GM23338 (cell line): Measurements from ENCODE around the gene RPL36A. TPM values are rescaled to one million over a fixed set of nuclear protein-coding genes. Genes with fewer than 3 reads are reported as not detected.
A peak's percentile ranks its signal among the peaks of the same experiment; 100 is the strongest.

Source experiments
- ATAC-seq: fragments of 200-7000 bp; cut with Tn5 transposase; 3 replicates; pipeline ENCODE4 v1.9.1; 2020
- DNase-seq: peaks from one replicate; pipeline ENCODE4 v3.0.0-alpha.2; 2015; ENCODE audit warnings: low spot score
- H2AFZ ChIP-seq: fragments of 200-600 bp; sonication (generic); 2 replicates; pipeline ENCODE4 v1.8.0; 2016; ENCODE audit warnings: antibody characterized with exemption, mild to moderate bottlenecking, moderate library complexity
- H3F3A ChIP-seq: fragments of 200-600 bp; sonication (generic); replicated peaks from 2 replicates; pipeline ENCODE4 v1.8.0; 2017; ENCODE audit warnings: antibody characterized with exemption, mixed run types, low read depth
- H3K27ac ChIP-seq: fragments of 200-600 bp; sonication (generic); 2 replicates; pipeline ENCODE4 v1.6.1; 2016; ENCODE audit warnings: low read depth
- H3K27me3 ChIP-seq: fragments of 200-600 bp; sonication (generic); 2 replicates; pipeline ENCODE4 v1.8.0; 2016; ENCODE audit warnings: mild to moderate bottlenecking, mixed run types, moderate library complexity; ENCODE audit not compliant: insufficient read depth
- H3K36me3 ChIP-seq: fragments of 200-600 bp; sonication (generic); 2 replicates; pipeline ENCODE4 v1.8.0; 2016; ENCODE audit warnings: mild to moderate bottlenecking; ENCODE audit not compliant: insufficient read depth
- H3K4me1 ChIP-seq: fragments of 200-600 bp; sonication (generic); 2 replicates; pipeline ENCODE4 v1.8.0; 2016; ENCODE audit warnings: mild to moderate bottlenecking, moderate library complexity; ENCODE audit not compliant: insufficient read depth
- H3K4me2 ChIP-seq: fragments of 200-600 bp; sonication (generic); 2 replicates; pipeline ENCODE4 v1.7.1; 2017; ENCODE audit warnings: mixed run types
- H3K4me3 ChIP-seq: fragments of 200-600 bp; sonication (generic); 2 replicates; pipeline ENCODE4 v1.6.1; 2016; ENCODE audit warnings: mixed run types
- H3K79me2 ChIP-seq: fragments of 200-600 bp; sonication (generic); replicated peaks from 2 replicates; pipeline ENCODE4 v1.8.0; 2017; ENCODE audit warnings: mild to moderate bottlenecking; ENCODE audit not compliant: insufficient read depth
- H3K9me2 ChIP-seq: fragments of 200-600 bp; sonication (generic); 2 replicates; pipeline ENCODE4 v1.8.0; 2017; ENCODE audit not compliant: insufficient read depth
- H4K20me1 ChIP-seq: fragments of 200-600 bp; sonication (generic); replicated peaks from 2 replicates; pipeline ENCODE4 v1.8.0; 2017; ENCODE audit warnings: mild to moderate bottlenecking; ENCODE audit not compliant: insufficient read depth
- H3K27ac Mint-ChIP-seq: 2 replicates; pipeline ENCODE4 v1.8.0; 2020; ENCODE audit warnings: inconsistent platforms, mild to moderate bottlenecking, moderate library complexity, mixed read lengths
- H3K27me3 Mint-ChIP-seq: 3 replicates; pipeline ENCODE4 v1.8.0; 2022; ENCODE audit warnings: low read depth, mild to moderate bottlenecking, moderate library complexity, mixed read lengths, inconsistent platforms; ENCODE audit not compliant: insufficient read depth, poor library complexity
- H3K36me3 Mint-ChIP-seq: 3 replicates; pipeline ENCODE4 v1.8.0; 2021; ENCODE audit warnings: low read depth, mild to moderate bottlenecking, inconsistent platforms, moderate library complexity, mixed read lengths
- H3K4me1 Mint-ChIP-seq: 3 replicates; pipeline ENCODE4 v1.8.0; 2020; ENCODE audit warnings: mild to moderate bottlenecking, inconsistent platforms, mixed read lengths
- H3K4me3 Mint-ChIP-seq: 3 replicates; pipeline ENCODE4 v1.8.0; 2021; ENCODE audit warnings: moderate library complexity, mild to moderate bottlenecking, inconsistent platforms, mixed read lengths
- H3K9me3 Mint-ChIP-seq: 3 replicates; pipeline ENCODE4 v1.8.0; 2020; ENCODE audit warnings: moderate library complexity, mild to moderate bottlenecking, inconsistent platforms, mixed read lengths
- CREB1 ChIP-seq: fragments of 250-450 bp; sonication (Bioruptor Pico); IDR thresholded peaks from 2 replicates; pipeline ENCODE4 v1.5.0; 2020; ENCODE audit warnings: low read depth, mild to moderate bottlenecking, moderate library complexity
- EZH2 ChIP-seq: fragments of 200-600 bp; sonication (generic); IDR thresholded peaks from one replicate; pipeline ENCODE4 v1.8.0; 2017; ENCODE audit warnings: antibody characterized with exemption, mild to moderate bottlenecking, low read depth; ENCODE audit not compliant: unreplicated experiment
- EZH2phosphoT487 ChIP-seq: fragments of 200-600 bp; sonication (generic); IDR thresholded peaks from one replicate; pipeline ENCODE4 v1.8.1; 2018; ENCODE audit warnings: antibody characterized with exemption; ENCODE audit not compliant: unreplicated experiment
- JUNB ChIP-seq: IDR thresholded peaks from one replicate; pipeline ENCODE4 v1.6.1; 2016; ENCODE audit warnings: antibody characterized with exemption; ENCODE audit not compliant: unreplicated experiment
- NANOG ChIP-seq: IDR thresholded peaks from 2 replicates; pipeline ENCODE4 v1.6.1; 2016; ENCODE audit warnings: antibody characterized with exemption, borderline replicate concordance
- POLR2AphosphoS5 ChIP-seq: IDR thresholded peaks from 2 replicates; pipeline ENCODE4 v1.6.1; 2016; ENCODE audit warnings: antibody characterized with exemption, low read depth
- REST ChIP-seq: IDR thresholded peaks from one replicate; pipeline ENCODE4 v1.6.1; 2018; ENCODE audit warnings: antibody characterized with exemption; ENCODE audit not compliant: unreplicated experiment
- STAT1 ChIP-seq: IDR thresholded peaks from one replicate; pipeline ENCODE4 v1.6.1; 2016; ENCODE audit warnings: antibody characterized with exemption; ENCODE audit not compliant: unreplicated experiment
- ZNF114 ChIP-seq: fragments of 250-450 bp; sonication (Bioruptor Pico); IDR thresholded peaks from 2 replicates; pipeline ENCODE4 v1.5.0; 2020; ENCODE audit warnings: mild to moderate bottlenecking, moderate library complexity
- ZNF331 ChIP-seq: fragments of 250-450 bp; sonication (Bioruptor Pico); IDR thresholded peaks from 2 replicates; pipeline ENCODE4 v1.5.0; 2020; ENCODE audit warnings: low read depth, mild to moderate bottlenecking, moderate library complexity
- ZNF462 ChIP-seq: fragments of 250-450 bp; sonication (Bioruptor Pico); IDR thresholded peaks from 2 replicates; pipeline ENCODE4 v1.5.0; 2020; ENCODE audit warnings: mild to moderate bottlenecking, moderate library complexity
- polyA plus RNA-seq: library from polyadenylated mRNA; unstranded; fragments of >200 nt; fragmentation: Nextera tagmentation; extraction: Ambion mirVana; gene quantifications from 2 replicates; pipeline ENCODE4 v1.2.1, GENCODE V29; 2016
- total RNA-seq: library from RNA; depleted of rRNA; stranded (reverse); fragments of >200 nt; shearing (Covaris generic); gene quantifications from 2 replicates; pipeline ENCODE4 v1.2.3, GENCODE V29; 2014
- TF ChIP-seq, protein P1 (sequence below): IDR thresholded peaks from 2 replicates; pipeline ENCODE4 v1.6.1; 2016; ENCODE audit warnings: antibody characterized with exemption

Gene RPL36A
- total and polyA plus RNA-seq, 2 experiments from 2014 or later, result 901 to 1,348 TPM

DNA sequence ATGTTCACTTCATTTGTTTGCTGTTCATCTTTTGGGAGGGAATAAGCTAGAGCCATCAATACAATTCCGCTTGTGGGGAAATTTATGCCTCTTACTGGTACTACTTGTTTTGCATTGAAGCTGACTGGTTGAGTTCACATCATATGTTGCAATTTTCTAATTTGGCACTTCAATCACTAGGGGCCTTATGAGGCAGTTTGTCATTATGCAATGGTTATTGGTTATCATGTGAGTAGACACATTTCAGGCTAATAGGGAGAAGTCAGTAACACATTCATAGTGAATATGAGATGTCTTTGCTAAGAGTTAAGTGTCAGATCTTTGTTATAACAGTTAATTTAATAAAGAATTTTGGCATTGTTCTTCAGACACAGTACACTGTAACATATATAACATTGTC lies 5.0 kb downstream of the RPL36A start (continued):
- TF ChIP-seq EZH2 (no peak), POLR2AphosphoS5 (no peak), JUNB (no peak), NANOG (no peak), ZNF331 (CRISPR knock-in tag) (no peak), ZNF114 (CRISPR knock-in tag) (no peak)
- TF ChIP-seq, protein P1, sequence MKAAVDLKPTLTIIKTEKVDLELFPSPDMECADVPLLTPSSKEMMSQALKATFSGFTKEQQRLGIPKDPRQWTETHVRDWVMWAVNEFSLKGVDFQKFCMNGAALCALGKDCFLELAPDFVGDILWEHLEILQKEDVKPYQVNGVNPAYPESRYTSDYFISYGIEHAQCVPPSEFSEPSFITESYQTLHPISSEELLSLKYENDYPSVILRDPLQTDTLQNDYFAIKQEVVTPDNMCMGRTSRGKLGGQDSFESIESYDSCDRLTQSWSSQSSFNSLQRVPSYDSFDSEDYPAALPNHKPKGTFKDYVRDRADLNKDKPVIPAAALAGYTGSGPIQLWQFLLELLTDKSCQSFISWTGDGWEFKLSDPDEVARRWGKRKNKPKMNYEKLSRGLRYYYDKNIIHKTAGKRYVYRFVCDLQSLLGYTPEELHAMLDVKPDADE, result no peak

DNA sequence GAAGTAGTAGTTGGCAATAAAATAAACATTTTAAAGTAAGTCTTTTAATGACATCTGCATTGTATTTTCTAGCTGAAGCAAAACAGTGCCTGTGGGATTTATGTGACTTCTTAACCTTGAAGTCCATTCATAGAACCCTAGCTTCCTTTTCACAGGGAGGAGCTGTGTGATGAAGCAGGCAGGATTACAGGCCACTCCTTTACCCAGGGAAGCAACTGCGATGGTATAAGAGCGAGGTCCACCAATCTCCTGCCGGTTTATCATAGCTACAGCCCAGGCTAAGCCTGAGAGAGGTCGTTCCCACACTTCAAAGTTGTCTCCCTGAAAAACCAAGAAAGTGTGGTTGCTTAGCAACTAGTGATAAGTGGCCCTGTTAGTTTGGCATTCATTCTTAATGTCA lies 7.0 kb downstream of the RPL36A start:
- Histone ChIP-seq H3K9me2 (no peaks in the 10 kb centered on the region), H2AFZ (no peak overlapping the region), H3K27me3 (no peaks in the 10 kb centered on the region), H3K4me3 (no peak overlapping the region), H3K4me1 (no peaks in the 10 kb centered on the region), H3K4me2 (no peak overlapping the region), H3K36me3 (peaks cover 20% of the 10 kb centered on the region; the same call in 1 of the 2 replicates), H4K20me1 (no peaks in the 10 kb centered on the region; the same call in 1 of the 2 replicates), H3K27ac (peak overlapping the region; percentile 81), H3K79me2 (0 out of 2 replicates have a peak, but pooled peaks cover 9% of the 10 kb centered on the region), H3F3A (peaks cover 20% of the 10 kb centered on the region)
- no peaks in the 10 kb centered on the region for H3K9me3 Mint-ChIP-seq
- DNase-seq (peak; percentile 21), ATAC-seq (peak; percentile 69)
- H3K36me3 Mint-ChIP-seq, result peaks cover 60% of the 10 kb centered on the region
- H3K4me1 Mint-ChIP-seq, result no peaks in the 10 kb centered on the region
- H3K27me3 Mint-ChIP-seq, result peaks cover 4% of the 10 kb centered on the region
- no peak overlapping the region for H3K4me3 Mint-ChIP-seq
- H3K27ac Mint-ChIP-seq, result no peak overlapping the region; the same call in 1 of the 2 replicates
- TF ChIP-seq ZNF331 (CRISPR knock-in tag) (no peak), NANOG (no peak), JUNB (no peak), ZNF462 (CRISPR knock-in tag) (no peak), EZH2phosphoT487 (no peak), POLR2AphosphoS5 (no peak), REST (no peak), STAT1 (no peak), ZNF114 (CRISPR knock-in tag) (no peak), CREB1 (CRISPR knock-in tag) (no peak)
- TF ChIP-seq, protein P1, result no peak
